ENCODE measurements around the gene GJD2.

The GJD2 gene

DNA sequence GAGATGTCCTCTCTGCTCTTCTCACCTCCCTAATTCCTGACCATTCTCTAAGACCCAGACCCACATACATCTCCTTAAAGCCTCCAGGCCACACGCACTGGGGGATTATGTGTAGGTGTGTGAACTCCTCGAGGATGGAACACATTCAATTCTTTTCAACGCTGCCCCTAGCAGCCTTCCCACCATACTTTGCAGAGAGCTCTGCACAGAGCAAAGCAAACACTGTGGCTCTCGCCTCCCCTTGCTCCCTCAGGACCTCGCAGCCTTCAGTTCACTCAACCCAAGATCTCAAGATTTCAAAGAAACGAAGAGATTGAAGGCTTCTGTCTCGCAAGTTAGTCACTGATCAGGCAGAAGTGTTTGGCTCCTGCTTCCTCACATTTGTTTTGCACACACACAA, 34.5 kb upstream of the GJD2 start:
- intact Hi-C loops (cut with micrococcal nuclease): no loop called here
- Mint-ChIP-seq H3K4me1 (ENCODE audit: low read depth) (no peaks in the 10 kb centered on the region), H3K27me3 (peaks cover 21% of the 10 kb centered on the region), H3K9me3 (no peaks in the 10 kb centered on the region), H3K27ac (no peak overlapping the region), H3K4me3 (no peak overlapping the region), H3K36me3 (ENCODE audit: low read depth) (no peaks in the 10 kb centered on the region)

DNA sequence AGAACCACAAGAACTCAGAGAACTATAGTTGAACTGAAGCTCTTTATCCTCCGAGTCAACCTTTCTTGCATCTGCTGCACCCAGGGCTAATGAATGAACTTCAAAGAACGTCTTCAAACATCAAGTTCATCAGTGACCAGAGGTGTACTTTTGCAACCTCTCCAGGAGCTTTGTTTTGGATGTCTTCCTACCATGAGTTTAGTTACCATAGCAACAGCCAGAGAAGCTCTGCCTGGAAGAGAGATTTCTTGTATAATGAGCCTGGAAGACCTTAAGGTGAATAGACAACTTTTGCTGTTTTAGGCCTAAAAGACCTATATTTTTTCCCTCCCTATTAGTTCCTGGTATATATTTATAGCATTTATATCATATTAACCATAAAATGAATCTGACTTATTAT, 31.4 kb upstream of the GJD2 start:
- H3K4me3 Mint-ChIP-seq: no peak overlapping the region
- intact Hi-C loops (cut with micrococcal nuclease): no loop called here
- H3K9me3 Mint-ChIP-seq: peaks cover 13% of the 10 kb centered on the region
- H3K4me1 Mint-ChIP-seq (ENCODE audit: low read depth): no peaks in the 10 kb centered on the region
- H3K27ac Mint-ChIP-seq: no peak overlapping the region
- peaks cover 1% of the 10 kb centered on the region for H3K27me3 Mint-ChIP-seq
- H3K36me3 Mint-ChIP-seq (ENCODE audit: low read depth): no peaks in the 10 kb centered on the region

DNA sequence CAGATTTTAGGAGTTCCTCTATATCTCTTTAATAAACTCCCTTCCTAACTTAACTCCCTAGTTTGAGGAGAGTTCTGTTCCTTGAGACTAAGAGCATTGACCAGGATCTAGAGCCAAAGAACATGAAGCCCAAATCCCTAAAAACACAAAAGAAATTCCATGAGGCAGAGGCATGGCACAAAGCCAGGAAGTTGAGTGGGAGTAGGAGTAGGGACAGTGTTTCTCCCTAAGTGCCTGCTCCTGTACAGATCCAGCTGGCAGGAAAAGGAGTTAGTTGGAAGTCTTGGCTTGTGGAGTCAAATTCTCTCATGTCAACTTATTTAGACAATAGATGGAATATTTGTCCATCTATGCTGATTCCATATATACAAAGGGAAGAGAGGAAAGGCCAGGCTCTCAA, 29.2 kb upstream of the GJD2 start:
- intact Hi-C loops (cut with micrococcal nuclease): no loop called here
- no peaks in the 10 kb centered on the region for H3K4me1 Mint-ChIP-seq (ENCODE audit: low read depth)
- peaks cover 13% of the 10 kb centered on the region for H3K9me3 Mint-ChIP-seq
- no peaks in the 10 kb centered on the region for H3K27me3 Mint-ChIP-seq
- no peaks in the 10 kb centered on the region for H3K36me3 Mint-ChIP-seq (ENCODE audit: low read depth)
- H3K4me3 Mint-ChIP-seq: no peak overlapping the region
- no peak overlapping the region for H3K27ac Mint-ChIP-seq

DNA sequence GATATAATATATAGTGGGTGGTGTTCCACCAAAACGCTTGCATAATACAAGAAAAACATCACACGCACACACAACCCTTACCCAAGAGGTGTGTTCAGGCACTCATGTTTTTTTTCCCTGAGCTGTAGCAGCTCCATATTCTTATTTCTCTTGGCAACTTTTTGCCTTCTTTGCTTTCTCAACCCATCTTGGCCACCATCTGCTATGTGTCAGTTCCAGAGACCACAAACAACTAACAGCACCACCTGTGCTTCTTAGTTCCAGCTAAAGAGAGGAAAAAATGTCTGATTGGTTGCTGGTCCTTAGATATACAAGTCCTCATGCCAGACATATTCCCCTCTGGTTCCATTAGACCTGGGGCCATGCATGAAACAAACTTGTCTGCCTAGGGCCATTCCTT, 28.6 kb upstream of the GJD2 start:
- no peaks in the 10 kb centered on the region for H3K27me3 Mint-ChIP-seq
- peaks cover 13% of the 10 kb centered on the region for H3K9me3 Mint-ChIP-seq
- H3K36me3 Mint-ChIP-seq (ENCODE audit: low read depth): no peaks in the 10 kb centered on the region
- intact Hi-C loops (cut with micrococcal nuclease): no loop called here
- H3K4me1 Mint-ChIP-seq (ENCODE audit: low read depth): no peaks in the 10 kb centered on the region
- no peak overlapping the region for H3K4me3 Mint-ChIP-seq
- no peak overlapping the region for H3K27ac Mint-ChIP-seq

DNA sequence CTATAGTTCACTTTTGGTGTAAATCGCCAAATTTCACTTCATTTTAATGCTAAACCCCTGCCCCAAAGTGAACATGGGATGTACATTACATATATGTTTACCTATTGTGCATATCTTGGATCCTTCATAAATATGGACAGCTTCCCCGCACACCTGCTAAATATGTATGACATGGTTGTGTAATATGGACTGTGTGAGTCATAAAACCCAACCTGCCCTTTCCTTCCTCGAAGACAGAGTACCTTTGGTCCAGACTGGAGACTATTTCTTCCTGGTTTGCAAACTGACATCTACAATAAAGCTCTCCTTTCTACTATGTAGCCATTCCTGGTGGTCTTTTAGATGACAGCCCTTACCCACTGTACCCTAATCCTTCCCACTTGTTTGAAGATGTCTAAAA, 28.1 kb upstream of the GJD2 start:
- intact Hi-C loops (cut with micrococcal nuclease): no loop called here
- no peaks in the 10 kb centered on the region for H3K4me1 Mint-ChIP-seq (ENCODE audit: low read depth)
- H3K4me3 Mint-ChIP-seq: no peak overlapping the region
- H3K27me3 Mint-ChIP-seq: no peaks in the 10 kb centered on the region
- H3K27ac Mint-ChIP-seq: no peak overlapping the region
- H3K9me3 Mint-ChIP-seq: peaks cover 13% of the 10 kb centered on the region
- no peaks in the 10 kb centered on the region for H3K36me3 Mint-ChIP-seq (ENCODE audit: low read depth)

DNA sequence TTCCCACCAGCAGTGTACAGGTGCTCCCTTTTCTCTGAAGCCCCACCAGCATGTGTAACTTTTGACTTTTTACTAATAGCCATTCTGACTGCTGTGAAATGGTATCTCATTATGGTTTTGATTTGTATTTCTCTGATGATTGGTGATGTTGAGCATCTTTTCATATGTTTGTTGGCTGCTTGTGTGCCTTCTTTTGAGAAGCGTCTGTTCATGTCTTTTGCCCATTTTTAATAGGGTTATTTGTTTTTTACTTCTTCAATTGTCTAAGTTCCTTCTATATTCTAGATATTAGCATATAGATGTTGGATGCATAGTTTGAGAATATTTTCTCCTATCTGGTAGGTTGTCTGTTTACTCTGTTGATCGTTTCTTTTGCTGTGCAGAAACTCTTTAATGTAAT, 25.9 kb upstream of the GJD2 start:
- intact Hi-C loops (cut with micrococcal nuclease): no loop called here

DNA sequence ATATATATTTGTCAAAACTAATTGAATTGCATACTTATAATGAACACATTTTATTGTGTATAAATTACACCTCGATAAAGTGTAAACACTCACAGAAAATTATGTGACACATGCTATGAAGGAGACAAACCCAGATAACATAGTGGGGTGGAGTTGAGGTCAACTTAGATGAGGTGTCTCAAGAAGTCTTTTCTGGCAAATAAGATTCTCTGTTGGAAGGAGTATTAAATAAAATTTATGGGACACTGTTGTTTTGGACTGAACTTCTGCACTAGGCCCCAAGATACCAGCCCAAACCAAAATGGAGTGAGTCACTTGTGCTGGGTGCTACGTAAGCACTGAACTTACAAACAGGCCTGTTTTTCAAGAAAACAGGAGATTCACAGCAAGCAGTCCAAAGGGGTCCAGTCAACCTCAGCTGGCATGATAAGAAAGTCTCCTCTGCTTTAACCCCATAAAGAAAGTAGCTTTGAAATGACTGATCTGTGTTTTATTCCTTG, 21.9 kb upstream of the GJD2 start:
- no peaks in the 10 kb centered on the region for H3K4me1 Mint-ChIP-seq (ENCODE audit: low read depth)
- H3K9me3 Mint-ChIP-seq: no peaks in the 10 kb centered on the region
- no peaks in the 10 kb centered on the region for H3K36me3 Mint-ChIP-seq (ENCODE audit: low read depth)
- no peaks in the 10 kb centered on the region for H3K27me3 Mint-ChIP-seq
- no peak overlapping the region for H3K4me3 Mint-ChIP-seq
- intact Hi-C loops (cut with micrococcal nuclease): no loop called here
- H3K27ac Mint-ChIP-seq: no peak overlapping the region

More for the DNA sequence above, 25.9 kb upstream of the GJD2 start:
- Mint-ChIP-seq H3K36me3 (ENCODE audit: low read depth) (no peaks in the 10 kb centered on the region), H3K4me1 (ENCODE audit: low read depth) (no peaks in the 10 kb centered on the region), H3K27me3 (no peaks in the 10 kb centered on the region), H3K4me3 (no peak overlapping the region), H3K9me3 (peaks cover 13% of the 10 kb centered on the region), H3K27ac (no peak overlapping the region)

DNA sequence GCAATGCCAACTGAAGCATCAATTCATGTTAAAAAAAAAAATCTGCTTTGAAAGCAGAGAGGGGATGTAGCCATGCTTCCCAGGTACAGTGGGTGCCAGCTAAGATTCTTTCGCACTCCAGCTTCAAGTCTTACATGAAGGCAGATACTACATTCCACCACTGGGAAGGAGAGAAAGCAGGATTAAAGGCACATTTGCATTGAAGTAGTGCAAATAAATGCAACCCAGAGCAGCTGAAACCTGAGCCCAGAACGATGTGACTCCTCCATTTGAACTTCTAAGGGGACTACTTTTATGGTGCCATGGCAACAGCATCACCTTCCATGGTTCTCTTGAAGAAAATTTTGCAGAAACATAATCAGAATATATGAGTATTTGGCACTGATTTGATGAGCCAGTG, 19.1 kb upstream of the GJD2 start:
- Mint-ChIP-seq H3K27me3 (no peaks in the 10 kb centered on the region), H3K9me3 (no peaks in the 10 kb centered on the region), H3K27ac (no peak overlapping the region), H3K4me3 (no peak overlapping the region), H3K4me1 (ENCODE audit: low read depth) (no peaks in the 10 kb centered on the region), H3K36me3 (ENCODE audit: low read depth) (no peaks in the 10 kb centered on the region)
- intact Hi-C loops (cut with micrococcal nuclease): no loop called here

DNA sequence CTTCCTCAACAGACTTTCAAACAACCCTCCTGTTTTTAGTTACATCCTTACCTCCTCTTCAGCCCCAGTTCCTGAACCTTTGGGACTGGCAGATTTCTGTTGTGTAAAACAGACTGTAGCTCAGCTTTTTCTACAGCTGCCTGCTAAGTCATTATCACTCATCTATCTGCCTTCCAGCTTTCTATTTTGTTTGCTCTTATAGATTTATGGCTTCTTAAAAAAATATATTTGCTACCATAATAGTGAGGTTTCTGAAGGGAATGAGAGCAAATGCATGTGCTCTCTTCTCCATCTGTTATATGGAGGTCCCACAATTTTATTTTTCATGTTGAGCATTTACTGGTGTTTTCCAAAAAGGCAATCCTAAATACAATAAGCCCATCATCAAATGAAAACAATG, 18.2 kb upstream of the GJD2 start:
- intact Hi-C loops (cut with micrococcal nuclease): no loop called here
- Mint-ChIP-seq H3K27me3 (no peaks in the 10 kb centered on the region), H3K27ac (no peak overlapping the region), H3K4me1 (ENCODE audit: low read depth) (no peaks in the 10 kb centered on the region), H3K9me3 (no peaks in the 10 kb centered on the region), H3K4me3 (no peak overlapping the region), H3K36me3 (ENCODE audit: low read depth) (no peaks in the 10 kb centered on the region)

DNA sequence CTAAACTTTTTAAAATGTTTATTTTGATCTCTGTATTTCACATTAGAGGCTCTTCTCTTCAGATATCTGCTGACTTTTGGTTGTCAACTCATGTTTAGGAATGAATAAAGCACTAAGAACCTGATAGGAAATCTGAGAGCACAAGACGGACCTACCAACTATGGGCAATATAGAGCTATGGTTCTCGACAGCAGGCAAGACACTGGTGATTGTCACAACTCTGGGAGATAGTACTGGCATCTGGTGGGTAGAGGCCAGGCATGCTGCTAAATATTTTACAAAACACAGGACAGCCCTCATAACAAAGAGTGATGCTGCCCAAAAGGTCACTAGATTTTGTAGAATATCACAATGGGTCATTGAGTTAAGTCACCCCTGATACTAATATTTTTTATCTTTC, 17.5 kb upstream of the GJD2 start:
- Mint-ChIP-seq H3K4me3 (no peak overlapping the region), H3K9me3 (no peaks in the 10 kb centered on the region), H3K27ac (no peak overlapping the region), H3K4me1 (ENCODE audit: low read depth) (no peaks in the 10 kb centered on the region), H3K27me3 (no peaks in the 10 kb centered on the region), H3K36me3 (ENCODE audit: low read depth) (no peaks in the 10 kb centered on the region)
- intact Hi-C loops (cut with micrococcal nuclease): no loop called here

DNA sequence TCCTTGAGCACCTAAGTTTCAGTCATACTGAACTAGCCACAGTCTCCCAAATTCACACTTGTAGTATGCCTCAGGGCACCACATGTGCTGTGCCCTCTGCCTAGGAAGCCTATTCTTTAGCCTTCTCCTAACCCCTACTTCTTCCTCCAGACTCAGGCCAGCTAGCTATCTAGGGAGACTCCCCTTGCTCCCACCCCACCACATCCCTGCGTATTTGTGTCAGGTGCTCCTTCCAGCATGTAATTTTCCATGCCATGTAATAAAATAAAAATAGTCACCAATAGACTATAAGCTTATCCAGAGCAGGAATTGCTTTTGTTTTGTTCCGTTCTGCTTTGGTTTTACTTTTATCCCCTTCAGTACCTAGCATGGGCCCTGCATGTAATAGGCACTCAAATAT, 14.9 kb upstream of the GJD2 start:
- H3K9me3 Mint-ChIP-seq: no peaks in the 10 kb centered on the region
- H3K27me3 Mint-ChIP-seq: no peaks in the 10 kb centered on the region
- H3K36me3 Mint-ChIP-seq (ENCODE audit: low read depth): no peaks in the 10 kb centered on the region
- no peaks in the 10 kb centered on the region for H3K4me1 Mint-ChIP-seq (ENCODE audit: low read depth)
- intact Hi-C loops (cut with micrococcal nuclease): no loop called here
- H3K4me3 Mint-ChIP-seq: no peak overlapping the region
- no peak overlapping the region for H3K27ac Mint-ChIP-seq

DNA sequence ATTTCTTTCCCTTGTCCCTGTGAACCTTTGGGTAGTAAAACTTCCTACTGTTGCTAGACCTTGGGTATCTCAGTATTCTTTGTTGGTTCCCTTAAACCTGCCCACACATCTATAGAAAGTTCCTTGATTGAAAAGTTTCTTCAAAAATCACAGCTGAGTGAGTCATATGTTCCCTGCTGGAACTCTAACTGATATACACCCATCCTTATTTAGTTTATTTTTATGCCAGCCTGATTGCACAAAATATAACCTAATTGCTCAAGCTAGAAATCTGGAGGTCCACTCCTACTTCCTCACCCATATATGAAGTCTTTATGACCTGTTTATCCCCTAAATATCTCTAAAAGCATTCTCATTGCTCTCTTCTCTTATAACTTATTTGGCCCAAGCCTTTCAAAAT, 13.7 kb upstream of the GJD2 start:
- no peaks in the 10 kb centered on the region for H3K9me3 Mint-ChIP-seq
- intact Hi-C loops (cut with micrococcal nuclease): no loop called here
- H3K36me3 Mint-ChIP-seq (ENCODE audit: low read depth): no peaks in the 10 kb centered on the region
- no peak overlapping the region for H3K27ac Mint-ChIP-seq
- H3K4me1 Mint-ChIP-seq (ENCODE audit: low read depth): no peaks in the 10 kb centered on the region
- H3K4me3 Mint-ChIP-seq: no peak overlapping the region
- H3K27me3 Mint-ChIP-seq: no peaks in the 10 kb centered on the region

DNA sequence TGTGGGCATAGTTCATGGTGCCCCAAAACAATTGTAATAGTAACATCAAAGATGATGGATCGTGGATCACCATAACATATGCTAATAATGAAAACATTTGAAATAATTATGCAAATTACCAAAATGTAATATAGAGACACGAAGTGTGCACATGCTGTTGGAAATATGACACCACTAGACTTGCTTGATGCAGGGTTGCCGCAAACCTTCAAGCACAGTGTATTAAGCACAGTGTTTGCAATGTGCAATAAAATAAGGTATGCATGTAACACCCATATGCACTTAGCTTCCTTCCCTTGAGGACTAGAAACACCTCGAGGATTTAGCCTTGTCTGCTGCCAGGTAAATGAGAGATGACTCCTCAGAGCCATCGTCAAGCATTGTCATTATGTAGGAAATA, 10.9 kb upstream of the GJD2 start:
- intact Hi-C loops (cut with micrococcal nuclease): no loop called here
- H3K36me3 Mint-ChIP-seq (ENCODE audit: low read depth): no peaks in the 10 kb centered on the region
- H3K27me3 Mint-ChIP-seq: peaks cover 5% of the 10 kb centered on the region
- no peak overlapping the region for H3K4me3 Mint-ChIP-seq
- H3K4me1 Mint-ChIP-seq (ENCODE audit: low read depth): no peaks in the 10 kb centered on the region
- H3K27ac Mint-ChIP-seq: no peak overlapping the region
- H3K9me3 Mint-ChIP-seq: no peaks in the 10 kb centered on the region

DNA sequence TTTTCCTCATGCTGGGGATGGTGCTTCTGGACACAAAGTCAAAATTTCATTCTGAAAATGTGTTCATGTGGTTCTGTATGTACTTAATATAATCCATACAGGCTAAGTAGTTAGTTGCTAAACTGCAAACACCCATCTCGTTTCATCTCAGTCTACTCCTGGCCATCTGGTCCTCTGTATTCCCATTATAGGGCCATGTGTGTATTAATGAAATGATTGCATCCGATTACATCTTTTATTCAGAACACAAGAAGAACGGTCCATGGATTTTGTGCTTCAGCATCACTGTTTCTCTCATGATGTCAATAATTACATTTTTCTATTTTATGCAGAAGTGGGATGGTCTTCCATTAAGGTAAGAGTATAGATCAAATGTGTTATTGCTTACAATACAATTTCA, 6.1 kb upstream of the GJD2 start:
- Mint-ChIP-seq H3K4me3 (no peak overlapping the region), H3K27ac (no peak overlapping the region), H3K27me3 (peaks cover 22% of the 10 kb centered on the region), H3K9me3 (no peaks in the 10 kb centered on the region), H3K4me1 (ENCODE audit: low read depth) (no peaks in the 10 kb centered on the region), H3K36me3 (ENCODE audit: low read depth) (no peaks in the 10 kb centered on the region)
- intact Hi-C loops (cut with micrococcal nuclease): no loop called here

DNA sequence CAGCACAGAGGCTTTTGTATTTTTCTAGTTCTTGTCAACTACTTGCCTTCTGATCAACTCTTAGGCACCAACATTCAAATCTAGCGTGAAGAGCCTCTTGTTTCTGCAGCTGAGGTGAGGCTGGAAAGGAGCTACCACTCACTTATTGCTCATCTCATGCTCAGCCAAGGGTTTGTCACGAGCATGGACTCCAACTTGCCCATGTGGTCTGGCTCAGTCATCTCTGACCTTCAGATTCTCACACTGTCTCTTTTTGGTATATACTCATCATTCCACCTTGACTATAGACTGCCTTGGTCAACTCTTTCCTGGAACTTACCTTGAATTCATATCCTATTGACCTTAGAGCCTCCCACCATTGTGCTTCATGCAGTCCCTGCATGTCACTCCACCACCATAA, 5.2 kb upstream of the GJD2 start:
- H3K36me3 Mint-ChIP-seq (ENCODE audit: low read depth): no peaks in the 10 kb centered on the region
- intact Hi-C loops (cut with micrococcal nuclease): no loop called here
- H3K4me1 Mint-ChIP-seq (ENCODE audit: low read depth): no peaks in the 10 kb centered on the region
- no peak overlapping the region for H3K27ac Mint-ChIP-seq
- H3K4me3 Mint-ChIP-seq: no peak overlapping the region
- H3K9me3 Mint-ChIP-seq: no peaks in the 10 kb centered on the region
- peaks cover 32% of the 10 kb centered on the region for H3K27me3 Mint-ChIP-seq

DNA sequence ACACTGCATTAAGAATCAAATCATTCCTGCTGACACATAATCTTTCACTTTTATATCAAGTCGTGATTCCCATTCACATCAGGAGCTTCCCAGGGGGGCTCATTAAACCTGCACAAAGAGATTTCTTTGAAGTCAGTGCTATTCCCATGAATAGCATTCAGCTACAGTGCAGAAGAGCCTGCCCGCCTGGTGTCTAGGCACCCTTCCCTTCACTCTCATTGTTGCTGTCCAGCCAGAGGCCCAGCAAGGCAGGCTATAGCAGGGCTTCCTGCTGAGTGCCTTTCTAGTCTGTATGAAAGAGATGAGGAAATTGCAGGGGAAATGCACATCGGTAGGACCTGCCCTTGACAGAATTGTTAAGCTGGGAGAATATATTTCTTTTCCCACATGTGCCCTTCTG, 4.5 kb upstream of the GJD2 start:
- intact Hi-C loops (cut with micrococcal nuclease): no loop called here
- Mint-ChIP-seq H3K27me3 (peaks cover 37% of the 10 kb centered on the region), H3K27ac (no peak overlapping the region)

More for the DNA sequence above, 4.5 kb upstream of the GJD2 start:
- H3K36me3 Mint-ChIP-seq (ENCODE audit: low read depth): no peaks in the 10 kb centered on the region
- no peak overlapping the region for H3K4me3 Mint-ChIP-seq
- no peaks in the 10 kb centered on the region for H3K4me1 Mint-ChIP-seq (ENCODE audit: low read depth)
- H3K9me3 Mint-ChIP-seq: no peaks in the 10 kb centered on the region

Measured in dendritic cell treated with granulocyte-macrophage colony-stimulating factor and Interleukin-4, amounts not matched to agents 40 ng/mL and 50 ng/mL, for 4 days (primary cell).